Esophagus (tissue), 2 donors: ENCODE data around the gene RUNX3. TPM values are rescaled to one million over a fixed set of nuclear protein-coding genes. Genes with fewer than 3 reads are reported as not detected.

Experiments
- H3K27ac ChIP-seq, 2 donors: one replicate each; pipeline ENCODE4 v1.5.1; 2013; ENCODE audit warnings: low read depth in 2 of 2, mild to moderate bottlenecking in 2 of 2, inconsistent platforms in 1 of 2, low read length in 1 of 2, moderate library complexity in 1 of 2
- H3K27me3 ChIP-seq, 2 donors: one replicate each; pipeline ENCODE4 v1.6.1; 2013; ENCODE audit warnings: low read length in 2 of 2, control low read depth in 1 of 2, mild to moderate bottlenecking in 1 of 2; ENCODE audit not compliant: insufficient read depth in 2 of 2, control insufficient read depth in 1 of 2
- H3K36me3 ChIP-seq, 2 donors: one replicate each; pipeline ENCODE4 v1.6.1; 2013; ENCODE audit warnings: low read length in 1 of 2; ENCODE audit not compliant: control insufficient read depth in 2 of 2, insufficient read depth in 2 of 2
- H3K4me1 ChIP-seq, 2 donors: one replicate each; pipeline ENCODE4 v1.6.1; 2013; ENCODE audit warnings: low read length in 1 of 2; ENCODE audit not compliant: control insufficient read depth in 2 of 2, insufficient read depth in 2 of 2
- H3K4me3 ChIP-seq, 2 donors: one replicate each; pipeline ENCODE4 v1.5.1; 2013; ENCODE audit warnings: low read length in 2 of 2, mild to moderate bottlenecking in 2 of 2, low read depth in 1 of 2, moderate library complexity in 1 of 2
- H3K9me3 ChIP-seq, 2 donors: one replicate each; pipeline ENCODE4 v1.6.1; 2013; ENCODE audit warnings: mild to moderate bottlenecking in 2 of 2, low read depth in 1 of 2, low read length in 1 of 2, moderate library complexity in 1 of 2; ENCODE audit not compliant: control insufficient read depth in 2 of 2, insufficient read depth in 1 of 2
- WGBS, 2 donors: extraction: QIAGEN DNeasy Blood & Tissue Kit; methylation state at CpG; one replicate each; pipeline ENCODE4 v1.1.7; 2013; 5-methylcytosine and 5-hydroxymethylcytosine counted together
- polyA plus RNA-seq, 2 donors: library from polyadenylated mRNA; stranded (reverse); fragments of 200-250 nt; gene quantifications; one replicate each; pipeline ENCODE4 v1.2.3, GENCODE V29; 2013
- donor health status: healthy with polysubstance abuse.
- donor health status: Bipolar disorder and iron deficiency.

The RUNX3 gene
- polyA plus RNA-seq, 2 donors = 0.77 to 1.4 TPM

DNA sequence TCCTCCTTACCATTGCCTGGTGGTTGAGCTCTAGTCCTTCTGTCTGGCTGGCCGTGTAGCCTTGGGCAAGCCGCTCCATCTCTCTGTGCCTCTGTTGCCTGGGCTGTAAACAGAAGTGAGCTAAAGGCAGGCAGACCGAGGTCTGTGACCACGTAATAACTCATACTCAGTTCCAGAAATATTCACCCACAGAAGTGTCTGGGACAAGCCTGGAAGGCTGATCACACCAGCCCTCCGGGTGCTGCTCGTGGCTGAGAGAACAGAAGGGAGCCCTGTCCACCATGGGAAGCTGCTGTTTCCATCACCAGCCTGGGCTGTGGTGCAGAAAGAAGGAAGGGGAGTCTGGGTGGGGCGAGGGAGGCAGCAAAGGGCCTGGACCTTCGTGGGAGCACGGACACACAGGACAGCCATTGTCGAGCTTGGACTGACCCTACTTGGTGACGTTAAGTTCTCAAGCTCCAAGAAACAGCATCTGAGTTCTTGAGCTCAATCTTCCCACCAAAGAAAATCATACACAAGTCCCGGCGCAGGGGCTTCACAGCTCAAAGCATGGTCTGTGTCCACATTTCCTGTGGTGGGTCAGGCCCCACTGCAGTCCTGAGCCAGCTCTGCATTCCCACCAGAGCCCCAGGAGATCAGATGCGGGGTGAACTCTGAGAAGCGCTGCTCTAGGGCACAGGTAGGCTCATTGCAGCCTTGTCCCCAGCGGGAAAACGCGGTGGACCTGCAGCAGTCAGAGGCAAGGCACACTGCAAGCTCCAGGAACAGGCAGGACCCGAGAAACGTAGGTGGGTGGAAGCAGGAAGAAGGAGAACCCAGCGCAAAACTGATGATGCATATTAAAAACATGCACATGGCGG is 61.8 kb downstream of the RUNX3 start:
- Histone ChIP-seq H3K27ac (no peak overlapping the region), H3K27me3 (no peaks in the 10 kb centered on the region), H3K4me1 (no peaks in the 10 kb centered on the region), H3K9me3 (no peaks in the 10 kb centered on the region), H3K4me3 (no peak overlapping the region), H3K36me3 (no peaks in the 10 kb centered on the region)
- WGBS, 2 donors = 82 to 84% methylated on average over 22 of the region's 22 CpGs

DNA sequence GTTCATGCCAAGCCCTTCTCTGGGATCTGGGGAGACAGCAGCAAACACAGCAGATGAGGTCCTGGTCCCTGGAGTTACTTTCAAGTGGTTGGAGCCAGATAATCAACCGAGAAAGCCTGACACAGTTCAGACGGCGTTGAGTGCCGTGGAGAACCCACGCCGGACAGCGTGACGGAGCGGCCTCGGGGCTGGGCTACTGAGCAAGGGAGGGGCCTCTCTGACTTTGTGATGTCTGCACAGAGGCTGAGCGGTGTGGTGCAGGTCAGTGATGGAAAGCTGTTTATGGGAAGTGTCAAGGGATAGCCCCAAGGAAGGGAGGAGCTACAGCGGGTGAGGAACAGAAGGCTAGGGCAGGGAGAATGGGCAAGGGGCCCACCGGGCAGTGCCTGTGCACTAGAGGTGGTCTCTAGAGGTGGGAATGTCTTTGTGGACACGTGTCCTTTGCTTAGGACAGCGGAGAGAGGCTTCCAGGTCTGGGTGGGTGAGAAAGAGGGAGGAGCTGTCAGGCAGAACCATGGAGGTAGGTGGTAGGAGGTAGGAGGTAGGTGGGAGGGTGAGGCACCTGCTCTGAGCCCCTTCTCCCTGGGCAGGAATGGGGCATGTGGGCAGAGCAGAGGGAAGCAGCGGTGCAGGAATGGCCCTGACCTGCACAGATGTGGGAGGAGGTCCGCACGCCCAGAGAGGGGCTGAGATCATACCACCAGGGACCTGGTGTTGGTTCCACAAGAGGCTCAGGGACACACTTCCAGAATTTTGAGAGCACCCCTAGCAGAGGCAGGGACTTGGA is 62.8 kb downstream of the RUNX3 start:
- Histone ChIP-seq H3K36me3 (no peaks in the 10 kb centered on the region), H3K27me3 (no peaks in the 10 kb centered on the region), H3K4me1 (peaks cover 0 to 3% of the 10 kb centered on the region in 2 donors), H3K4me3 (no peak overlapping the region), H3K9me3 (no peaks in the 10 kb centered on the region), H3K27ac (no peak overlapping the region)
- 61 to 75% methylated on average over 18 of the region's 18 CpGs for WGBS, 2 donors

GRCh38 chr1:24866211-24867083 is 63.6 kb downstream of the RUNX3 start:
- peaks cover 0 to 3% of the 10 kb centered on the region in 2 donors for H3K4me1 ChIP-seq
- no peaks in the 10 kb centered on the region for H3K27me3 ChIP-seq

GRCh38 chr1:24865587-24865986 is 64.5 kb downstream of the RUNX3 start:
- H3K27me3 ChIP-seq = no peaks in the 10 kb centered on the region
- H3K36me3 ChIP-seq = no peaks in the 10 kb centered on the region
- H3K27ac ChIP-seq = no peak overlapping the region
- H3K4me3 ChIP-seq = no peak overlapping the region
- H3K4me1 ChIP-seq = peaks cover 0 to 6% of the 10 kb centered on the region in 2 donors
- H3K9me3 ChIP-seq = no peaks in the 10 kb centered on the region
- 59 to 83% methylated on average over 3 of the region's 3 CpGs for WGBS, 2 donors

More at GRCh38 chr1:24866211-24867083, 63.6 kb downstream of the RUNX3 start:
- no peaks in the 10 kb centered on the region for H3K9me3 ChIP-seq
- WGBS, 2 donors = 72 to 73% methylated on average over 17 of the region's 17 CpGs
- H3K4me3 ChIP-seq = no peak overlapping the region
- no peak overlapping the region for H3K27ac ChIP-seq
- no peaks in the 10 kb centered on the region for H3K36me3 ChIP-seq

DNA sequence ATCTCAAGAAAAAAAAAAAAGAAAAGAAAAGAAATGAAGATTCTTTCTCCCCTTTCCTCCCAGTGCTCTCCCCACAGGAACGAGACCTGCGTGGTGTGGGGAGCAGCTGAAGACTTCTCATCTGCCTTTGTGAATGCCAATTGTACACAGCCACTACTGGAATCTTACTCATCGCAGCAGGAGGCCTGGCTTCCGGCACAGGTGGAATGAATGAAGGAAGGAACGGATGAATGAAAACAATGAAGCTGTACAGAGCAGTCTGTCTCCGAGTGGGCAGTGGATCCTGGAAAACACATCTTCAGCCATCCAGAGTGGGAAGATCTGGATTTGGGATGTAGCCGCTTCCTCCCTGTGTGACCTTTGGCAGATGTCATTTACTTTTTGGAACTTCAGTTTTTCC is 64.9 kb downstream of the RUNX3 start:
- H3K4me3 ChIP-seq = no peak overlapping the region
- no peaks in the 10 kb centered on the region for H3K36me3 ChIP-seq
- WGBS, 2 donors = 71 to 78% methylated on average over 7 of the region's 7 CpGs
- no peak overlapping the region for H3K27ac ChIP-seq
- peaks cover 0 to 6% of the 10 kb centered on the region in 2 donors for H3K4me1 ChIP-seq
- H3K27me3 ChIP-seq = no peaks in the 10 kb centered on the region
- no peaks in the 10 kb centered on the region for H3K9me3 ChIP-seq

DNA sequence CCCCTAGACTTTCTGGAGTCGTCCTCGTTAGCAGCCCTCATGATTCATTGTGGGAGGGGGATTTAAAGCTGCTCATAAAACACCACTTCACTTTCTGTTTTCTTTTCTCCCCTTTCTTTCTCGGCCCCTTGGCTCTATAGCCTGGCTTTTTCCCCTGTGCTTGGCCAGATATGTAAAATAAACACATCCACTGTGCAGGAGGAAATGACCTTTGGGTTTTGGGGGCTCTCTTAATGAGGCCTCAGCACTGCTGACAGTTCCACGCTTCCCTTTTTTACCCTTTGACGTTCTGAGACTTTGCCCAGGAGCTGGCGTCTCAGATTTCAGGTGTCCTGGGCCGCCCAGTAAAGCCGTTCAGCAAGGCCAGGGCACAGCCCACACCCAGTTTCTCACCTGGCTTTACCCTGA is 65.7 kb downstream of the RUNX3 start:
- Histone ChIP-seq H3K4me3 (no peak overlapping the region), H3K4me1 (peaks cover 0 to 6% of the 10 kb centered on the region in 2 donors), H3K36me3 (no peaks in the 10 kb centered on the region), H3K27ac (no peak overlapping the region), H3K9me3 (no peaks in the 10 kb centered on the region), H3K27me3 (no peaks in the 10 kb centered on the region)
- WGBS, 2 donors = 44 to 52% methylated on average over 8 of the region's 8 CpGs

DNA sequence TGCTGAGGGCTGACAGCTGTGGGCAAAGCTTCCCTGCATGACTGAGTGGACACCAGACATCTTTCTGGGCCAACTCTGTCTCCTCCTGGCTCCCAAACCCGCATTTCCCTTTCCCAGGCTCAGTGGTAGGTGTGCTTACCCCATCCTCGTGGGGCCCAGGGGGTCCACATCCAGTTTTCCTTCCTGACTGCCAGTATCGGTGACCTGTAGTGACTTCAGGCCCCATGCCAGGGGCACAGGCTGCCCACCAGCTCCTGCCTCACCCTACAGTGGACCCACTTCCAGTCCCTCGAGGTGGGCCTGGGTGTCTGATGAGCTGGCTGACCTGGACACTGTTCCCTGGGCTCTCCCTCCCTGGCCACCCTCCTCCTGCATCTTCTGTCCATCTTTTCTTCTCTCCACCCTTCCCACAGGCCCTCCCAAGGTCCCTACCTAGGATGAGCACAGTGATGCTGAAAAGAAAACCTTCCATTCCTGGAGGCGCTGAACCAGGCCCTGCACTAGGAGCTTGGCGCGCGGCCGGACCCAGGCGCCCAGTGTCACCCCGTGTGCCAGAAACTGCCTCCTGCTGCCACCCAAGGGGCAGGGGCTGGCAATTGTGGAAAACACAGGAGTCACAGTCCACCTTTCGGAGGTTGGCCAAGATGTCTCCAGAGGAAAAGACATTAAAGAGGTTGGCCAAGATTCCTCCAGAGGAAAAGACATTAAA is 67.1 kb downstream of the RUNX3 start:
- H3K27me3 ChIP-seq = no peaks in the 10 kb centered on the region
- WGBS, 2 donors = 83 to 84% methylated on average over 12 of the region's 12 CpGs

GRCh38 chr1:24861821-24862727 is 68.0 kb downstream of the RUNX3 start:
- WGBS, 2 donors = 44 to 45% methylated on average over 28 of the region's 28 CpGs
- H3K27ac ChIP-seq = no peak overlapping the region
- H3K27me3 ChIP-seq = no peaks in the 10 kb centered on the region

More for the DNA sequence above, 67.1 kb downstream of the RUNX3 start:
- Histone ChIP-seq H3K4me1 (peaks cover 0 to 6% of the 10 kb centered on the region in 2 donors), H3K9me3 (no peaks in the 10 kb centered on the region), H3K27ac (no peak overlapping the region), H3K4me3 (no peak overlapping the region), H3K36me3 (no peaks in the 10 kb centered on the region)

More at GRCh38 chr1:24861821-24862727, 68.0 kb downstream of the RUNX3 start:
- Histone ChIP-seq H3K4me1 (peaks cover 0 to 6% of the 10 kb centered on the region in 2 donors), H3K9me3 (no peaks in the 10 kb centered on the region), H3K36me3 (no peaks in the 10 kb centered on the region), H3K4me3 (no peak overlapping the region)
